Measurements from ENCODE around the gene WDFY2. TPM values are rescaled to one million over a fixed set of nuclear protein-coding genes. Genes with fewer than 3 reads are reported as not detected.

The WDFY2 gene
- total and polyA plus RNA-seq, 2 of the 8 experiments (the other 6 are each of a cell fraction or from before 2014, with no cell fraction given), result 13.9 to 29.0 TPM

DNA sequence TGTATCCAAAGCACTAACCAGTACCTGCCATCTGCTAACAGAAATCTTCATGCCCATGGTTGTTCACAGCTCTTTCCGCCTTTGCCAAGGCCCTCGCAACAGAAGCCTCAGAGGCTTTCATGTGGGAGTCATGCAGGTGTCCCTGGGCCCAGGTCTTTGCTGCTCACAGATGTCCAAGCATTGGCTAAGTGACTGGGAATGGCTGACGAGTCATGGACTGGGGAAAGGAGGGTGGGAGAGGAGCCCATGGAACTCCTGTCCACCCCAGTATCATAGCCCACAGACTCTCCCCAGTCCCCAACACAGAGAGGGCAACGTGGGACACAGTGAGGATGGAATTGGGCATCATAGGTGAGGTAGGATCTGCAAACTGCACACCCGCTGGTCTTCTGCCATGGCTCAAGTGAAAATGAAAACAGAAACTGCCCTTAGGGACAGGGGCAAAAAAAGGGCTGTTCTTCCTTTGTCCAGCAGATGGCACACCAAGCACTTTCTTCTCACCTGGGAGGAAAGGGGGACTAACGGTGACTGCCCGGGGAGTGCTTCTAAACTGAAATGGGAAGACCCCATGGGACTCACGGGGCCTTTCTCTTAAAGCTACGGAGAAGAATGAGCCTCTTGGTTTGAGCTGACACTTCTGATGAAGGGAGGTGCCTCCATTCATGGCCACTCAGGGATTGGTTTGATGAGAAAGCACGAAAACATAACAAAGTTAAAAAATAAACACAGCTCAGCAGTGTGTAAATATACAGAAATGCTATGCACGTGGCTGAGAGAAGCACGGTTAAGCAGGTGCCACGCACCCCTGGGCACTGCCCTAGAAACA lies 230.8 kb downstream of the WDFY2 start (continued):
- TF ChIP-seq, protein P1, sequence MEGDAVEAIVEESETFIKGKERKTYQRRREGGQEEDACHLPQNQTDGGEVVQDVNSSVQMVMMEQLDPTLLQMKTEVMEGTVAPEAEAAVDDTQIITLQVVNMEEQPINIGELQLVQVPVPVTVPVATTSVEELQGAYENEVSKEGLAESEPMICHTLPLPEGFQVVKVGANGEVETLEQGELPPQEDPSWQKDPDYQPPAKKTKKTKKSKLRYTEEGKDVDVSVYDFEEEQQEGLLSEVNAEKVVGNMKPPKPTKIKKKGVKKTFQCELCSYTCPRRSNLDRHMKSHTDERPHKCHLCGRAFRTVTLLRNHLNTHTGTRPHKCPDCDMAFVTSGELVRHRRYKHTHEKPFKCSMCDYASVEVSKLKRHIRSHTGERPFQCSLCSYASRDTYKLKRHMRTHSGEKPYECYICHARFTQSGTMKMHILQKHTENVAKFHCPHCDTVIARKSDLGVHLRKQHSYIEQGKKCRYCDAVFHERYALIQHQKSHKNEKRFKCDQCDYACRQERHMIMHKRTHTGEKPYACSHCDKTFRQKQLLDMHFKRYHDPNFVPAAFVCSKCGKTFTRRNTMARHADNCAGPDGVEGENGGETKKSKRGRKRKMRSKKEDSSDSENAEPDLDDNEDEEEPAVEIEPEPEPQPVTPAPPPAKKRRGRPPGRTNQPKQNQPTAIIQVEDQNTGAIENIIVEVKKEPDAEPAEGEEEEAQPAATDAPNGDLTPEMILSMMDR (IDR thresholded peaks at IDR 0.05; ENCODE audit: control extremely low read depth in 1 of 3, insufficient read depth in 1 of 3, low read depth in 1 of 3, low read length in 3 of 3), result peak; percentile 60 to 92 (median 86)
- TF ChIP-seq POLR2A (IDR thresholded peaks at IDR 0.05; ENCODE audit: control extremely low read depth in 1 of 2, low read depth in 2 of 2, low read length in 2 of 2), result no peak

Data from H1 (cell line).